Tibial artery (tissue), 4 donors: Measurements from ENCODE around the gene C18orf54.
A peak's percentile ranks its signal among the peaks of the same experiment; 100 is the strongest.

Source experiments
- DNase-seq, 2 donors: peaks; one replicate each; pipeline ENCODE4 v3.0.0-alpha.2; 2019
- H3K27ac ChIP-seq, 2 donors: fragments of 200-600 bp; sonication (generic) in 1 of 2; 1 replicate in 1 of 2; 2 replicates in 1 of 2; pipeline ENCODE4 v1.5.1; 2018 to 2019; ENCODE audit warnings: mild to moderate bottlenecking in 1 of 2
- H3K27me3 ChIP-seq, 2 donors: fragments of 200-600 bp; sonication (generic) in 1 of 2; one replicate each; pipeline versions ENCODE4 v1.5.1 to v1.6.0; 2016 to 2019
- H3K36me3 ChIP-seq, 3 donors: fragments of 200-600 bp; sonication (generic) in 2 of 3; one replicate each; pipeline ENCODE4 v1.5.1; 2016 to 2019; ENCODE audit warnings: mild to moderate bottlenecking in 2 of 3
- H3K4me1 ChIP-seq, 4 donors: fragments of 200-600 bp; sonication (generic) in 2 of 4; 1 replicate in 3 of 4; 2 replicates in 1 of 4; pipeline ENCODE4 v1.5.1; 2016 to 2019
- H3K4me3 ChIP-seq, 2 donors: fragments of 200-600 bp; sonication (generic) in 1 of 2; 1 replicate in 1 of 2; 2 replicates in 1 of 2; pipeline ENCODE4 v1.5.1; 2018 to 2019; ENCODE audit warnings: mild to moderate bottlenecking in 2 of 2
- H3K9me3 ChIP-seq, 3 donors: fragments of 200-600 bp; sonication (generic) in 1 of 3; one replicate each; pipeline ENCODE4 v1.5.1; 2016 to 2019
- CTCF ChIP-seq, 2 experiments: fragments of 200-600 bp in 1 of 2; fragments of 450-650 bp in 1 of 2; IDR thresholded peaks; one replicate each; pipeline ENCODE4 v1.5.1; 2017 to 2019; ENCODE audit warnings: antibody characterized with exemption in 2 of 2, mild to moderate bottlenecking in 1 of 2, moderate library complexity in 1 of 2
- intact Hi-C: fragments of 100-400 bp; cut with DNase I; formaldehyde crosslinking; loops from one replicate; pipeline ENCODE4 v1.15.0; 2023; ENCODE audit warnings: low total_unique reads

The C18orf54 gene

DNA sequence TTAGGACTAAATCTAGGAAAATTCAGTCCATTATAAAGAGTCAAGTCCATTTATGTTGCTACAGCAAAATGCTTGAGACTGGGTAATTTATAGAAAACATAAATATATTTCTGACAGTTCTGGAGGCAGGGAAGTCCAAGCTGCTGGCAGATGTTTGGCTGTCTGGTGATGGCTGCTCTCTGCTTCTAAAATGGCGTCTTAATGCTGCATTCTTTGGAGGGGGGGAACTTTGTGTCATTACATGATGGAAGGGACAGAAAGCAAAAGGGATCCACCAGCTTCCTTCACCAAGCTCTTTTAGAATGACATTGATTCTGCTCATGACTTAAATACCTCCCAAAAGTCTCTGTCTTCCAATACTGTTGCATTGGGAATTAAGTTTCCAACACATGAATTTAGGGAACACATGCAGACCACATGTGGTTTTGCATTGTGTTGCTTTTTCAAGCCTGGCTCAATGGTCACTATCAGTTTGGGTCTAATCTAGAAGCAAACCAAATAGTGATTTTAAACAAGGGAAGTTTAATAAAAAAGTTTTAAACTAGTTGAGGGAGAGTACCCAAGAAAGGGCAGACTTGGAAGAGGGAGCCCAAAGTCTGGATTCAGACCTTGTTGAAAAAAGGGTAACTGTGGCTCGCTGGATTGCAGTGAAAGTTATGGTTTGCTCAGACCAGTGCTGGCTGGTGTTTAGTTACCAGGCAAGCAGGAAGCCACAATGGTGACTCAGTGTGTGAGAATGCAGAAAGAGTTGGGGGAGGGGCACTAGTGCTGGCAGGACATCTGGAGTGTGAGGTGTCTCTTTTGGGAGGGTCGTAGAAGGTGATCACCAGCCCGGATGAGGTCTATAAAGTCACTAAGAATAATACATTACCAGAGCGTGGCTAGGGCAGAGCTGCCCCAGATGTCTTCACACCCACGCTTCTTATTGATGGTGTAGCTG, 30.8 kb downstream of the C18orf54 start:
- Histone ChIP-seq H3K9me3 (no peaks in the 10 kb centered on the region), H3K4me1 (peaks cover 0 to 7% (median 0%) of the 10 kb centered on the region in 4 donors), H3K27me3 (no peaks in the 10 kb centered on the region), H3K27ac (no peak overlapping the region), H3K4me3 (no peak overlapping the region), H3K36me3 (no peaks in the 10 kb centered on the region)
- intact Hi-C loops: no loop called here
- no peak for TF ChIP-seq CTCF (IDR thresholded peaks at IDR 0.05)
- no peak for DNase-seq

DNA sequence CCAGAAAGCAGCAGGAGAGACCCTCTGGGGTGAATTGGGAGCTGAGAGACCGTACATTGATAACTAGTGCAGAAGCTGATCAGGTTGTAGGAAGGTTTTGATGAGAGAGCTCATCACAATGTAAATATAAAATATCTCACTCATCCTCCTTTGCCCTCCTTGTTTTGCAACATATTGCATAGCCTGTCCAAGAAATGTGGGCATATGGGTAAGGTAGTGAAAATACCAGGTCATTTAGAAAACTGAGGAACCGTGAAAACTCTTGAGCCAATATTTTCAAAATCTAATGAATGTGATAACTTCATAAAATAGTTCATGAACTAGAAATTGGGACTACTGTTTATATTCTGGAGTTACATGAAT, 31.4 kb downstream of the C18orf54 start:
- DNase-seq: no peak
- intact Hi-C loops: no loop called here
- no peaks in the 10 kb centered on the region for H3K27me3 ChIP-seq

GRCh38 chr18:54390838-54391237, 33.1 kb downstream of the C18orf54 start:
- Histone ChIP-seq H3K4me3 (no peak overlapping the region), H3K9me3 (no peaks in the 10 kb centered on the region), H3K27me3 (no peaks in the 10 kb centered on the region), H3K36me3 (no peaks in the 10 kb centered on the region), H3K27ac (no peak overlapping the region), H3K4me1 (peaks cover 0 to 7% (median 0%) of the 10 kb centered on the region in 4 donors)
- no peak for TF ChIP-seq CTCF (IDR thresholded peaks at IDR 0.05)
- DNase-seq: no peak
- intact Hi-C loops: no loop called here

More for the DNA sequence above, 31.4 kb downstream of the C18orf54 start:
- H3K4me3 ChIP-seq: no peak overlapping the region
- H3K4me1 ChIP-seq: peaks cover 0 to 7% (median 0%) of the 10 kb centered on the region in 4 donors
- no peak overlapping the region for H3K27ac ChIP-seq
- no peak for TF ChIP-seq CTCF (IDR thresholded peaks at IDR 0.05)
- H3K9me3 ChIP-seq: no peaks in the 10 kb centered on the region
- H3K36me3 ChIP-seq: no peaks in the 10 kb centered on the region

GRCh38 chr18:54392543-54393023, 34.9 kb downstream of the C18orf54 start:
- Histone ChIP-seq H3K9me3 (no peaks in the 10 kb centered on the region), H3K27me3 (no peaks in the 10 kb centered on the region), H3K4me3 (no peak overlapping the region), H3K27ac (no peak overlapping the region), H3K36me3 (no peaks in the 10 kb centered on the region), H3K4me1 (peaks cover 0 to 7% (median 0%) of the 10 kb centered on the region in 4 donors)
- intact Hi-C loops: no loop called here
- TF ChIP-seq CTCF (IDR thresholded peaks at IDR 0.05): peak; percentile 58 to 67
- no peak for DNase-seq

GRCh38 chr18:54393648-54394294, 36.1 kb downstream of the C18orf54 start:
- intact Hi-C loops: no loop called here

More at GRCh38 chr18:54393648-54394294, 36.1 kb downstream of the C18orf54 start:
- H3K4me3 ChIP-seq: no peak overlapping the region
- no peaks in the 10 kb centered on the region for H3K9me3 ChIP-seq
- H3K27me3 ChIP-seq: no peaks in the 10 kb centered on the region
- peaks cover 0 to 1% (median 0%) of the 10 kb centered on the region in 4 donors for H3K4me1 ChIP-seq
- no peaks in the 10 kb centered on the region for H3K36me3 ChIP-seq
- DNase-seq: no peak
- TF ChIP-seq CTCF (IDR thresholded peaks at IDR 0.05): no peak
- H3K27ac ChIP-seq: no peak overlapping the region
